ENCODE measurements around the gene RANGAP1. TPM values are rescaled to one million over a fixed set of nuclear protein-coding genes. Genes with fewer than 3 reads are reported as not detected.
A peak's percentile ranks its signal among the peaks of the same experiment; 100 is the strongest.

RANGAP1 gene
- total and polyA plus RNA-seq, 2 of the 13 experiments (the other 11 are each of a cell fraction or from before 2014, with no cell fraction given) = 51.8 to 83.9 TPM

DNA sequence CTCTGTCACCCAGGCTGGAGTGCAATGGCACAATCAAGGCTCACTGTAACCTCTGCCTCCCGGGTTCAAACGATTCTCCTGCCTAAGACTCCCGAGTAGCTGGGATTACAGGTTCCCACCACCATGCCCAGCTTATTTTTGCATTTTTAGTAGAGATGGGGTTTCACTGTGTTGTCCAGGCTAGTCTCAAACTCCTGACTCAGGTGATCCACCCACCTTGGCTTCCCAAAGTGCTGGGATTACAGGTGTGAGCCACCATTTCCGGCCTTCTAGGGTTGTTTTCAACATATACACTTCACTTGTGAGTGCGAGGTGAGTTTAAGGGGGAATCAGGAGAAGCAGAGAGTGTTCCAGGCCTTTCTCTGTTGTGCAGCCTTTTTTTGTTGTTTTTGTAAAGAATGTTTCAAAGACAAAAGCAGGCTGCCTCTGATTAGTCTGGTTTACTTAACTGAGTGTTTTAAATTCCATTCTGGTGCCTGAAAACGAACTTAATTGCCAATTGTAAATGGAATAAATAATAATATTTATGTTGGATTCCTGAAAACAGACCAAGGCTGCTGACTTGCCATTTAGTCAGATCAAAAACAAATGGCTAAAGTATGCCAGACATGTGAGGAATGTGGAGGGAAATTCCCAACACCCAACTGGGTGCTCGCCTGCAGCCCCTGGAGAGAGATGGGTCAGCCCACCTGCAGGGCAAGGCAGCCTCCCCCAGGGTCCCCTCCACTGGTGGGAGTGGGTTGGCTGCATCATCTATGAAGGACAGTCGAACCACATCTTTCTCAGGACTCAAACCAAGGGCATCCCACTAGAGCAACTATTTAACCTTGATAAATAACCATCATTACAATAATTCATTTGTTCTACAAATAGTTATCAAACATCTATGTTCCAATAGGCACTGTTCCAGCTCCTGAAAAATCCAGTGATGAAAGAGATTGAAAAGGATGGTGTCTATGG lies 4.6 kb upstream of the RANGAP1 start (continued):
- TF ChIP-seq BCL6 (CRISPR knock-in tag; IDR thresholded peaks at IDR 0.05) = 0 out of 2 replicates have a peak, but pooled peaks have one; percentile 10

DNA sequence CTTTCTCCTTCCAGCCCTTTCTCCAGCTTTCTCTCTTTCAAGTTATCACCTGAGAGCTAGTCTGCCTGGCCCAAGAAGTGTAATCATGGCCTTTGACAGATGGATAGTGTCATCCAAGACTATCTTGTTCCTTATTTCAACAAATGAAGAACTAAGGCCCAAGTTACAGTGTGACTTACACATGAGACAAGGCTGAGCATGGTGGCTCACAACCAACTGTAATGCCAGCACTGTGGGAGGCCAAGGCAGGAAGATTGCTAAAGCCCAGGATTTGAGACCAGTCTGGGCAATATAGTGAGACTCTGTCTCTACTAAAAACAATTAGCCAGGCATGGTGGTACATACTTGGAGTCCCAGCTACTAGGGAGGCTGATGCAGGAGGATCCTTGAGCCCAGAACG lies 3.7 kb upstream of the RANGAP1 start:
- CTCF ChIA-PET (ENCODE audit: low intra/inter-chr PET ratio, low total read pairs) = no interaction called here

More for the DNA sequence above, 3.7 kb upstream of the RANGAP1 start:
- WGBS (ENCODE audit: low lambda C conversion rate) = 93% methylated on average over 1 of the region's 1 CpG
- Histone ChIP-seq H3K79me2 (ENCODE audit: insufficient read depth, low read length) (peaks cover 9% of the 10 kb centered on the region), H3K36me3 (replicated peaks in 1 of 2; ENCODE audit: control insufficient read depth in 1 of 2, insufficient read depth in 2 of 2, low read length in 2 of 2) (0 out of 5 replicates have a peak, but pooled peaks cover 0 to under 1% of the 10 kb centered on the region in 2 experiments), H3K9me3 (ENCODE audit: low read length) (no peaks in the 10 kb centered on the region), H3K27ac (ENCODE audit: extremely low read length, insufficient read depth, low read length) (no peak overlapping the region), H4K20me1 (ENCODE audit: insufficient read depth, low read length) (no peaks in the 10 kb centered on the region), H3K4me1 (ENCODE audit: insufficient read depth, low read length) (peaks cover 46% of the 10 kb centered on the region), H2AFZ (ENCODE audit: low read length) (no peak overlapping the region), H3K9ac (ENCODE audit: insufficient read depth, low read depth, low read length) (no peak overlapping the region), H3K4me3 (replicated peaks in 1 of 3; ENCODE audit: insufficient read depth in 1 of 3, low read depth in 2 of 3, low read length in 3 of 3) (no peak overlapping the region), H3K4me2 (ENCODE audit: low read depth, low read length) (no peak overlapping the region), H3K27me3 (ENCODE audit: control insufficient read depth in 1 of 2, insufficient read depth in 2 of 2, low read length in 2 of 2) (no peaks in the 10 kb centered on the region; a peak in 1 of 5 replicates)
- TF ChIP-seq, protein P1, sequence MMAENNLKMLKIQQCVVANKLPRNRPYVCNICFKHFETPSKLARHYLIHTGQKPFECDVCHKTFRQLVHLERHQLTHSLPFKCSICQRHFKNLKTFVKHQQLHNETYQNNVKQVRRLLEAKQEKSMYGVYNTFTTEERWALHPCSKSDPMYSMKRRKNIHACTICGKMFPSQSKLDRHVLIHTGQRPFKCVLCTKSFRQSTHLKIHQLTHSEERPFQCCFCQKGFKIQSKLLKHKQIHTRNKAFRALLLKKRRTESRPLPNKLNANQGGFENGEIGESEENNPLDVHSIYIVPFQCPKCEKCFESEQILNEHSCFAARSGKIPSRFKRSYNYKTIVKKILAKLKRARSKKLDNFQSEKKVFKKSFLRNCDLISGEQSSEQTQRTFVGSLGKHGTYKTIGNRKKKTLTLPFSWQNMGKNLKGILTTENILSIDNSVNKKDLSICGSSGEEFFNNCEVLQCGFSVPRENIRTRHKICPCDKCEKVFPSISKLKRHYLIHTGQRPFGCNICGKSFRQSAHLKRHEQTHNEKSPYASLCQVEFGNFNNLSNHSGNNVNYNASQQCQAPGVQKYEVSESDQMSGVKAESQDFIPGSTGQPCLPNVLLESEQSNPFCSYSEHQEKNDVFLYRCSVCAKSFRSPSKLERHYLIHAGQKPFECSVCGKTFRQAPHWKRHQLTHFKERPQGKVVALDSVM (CRISPR knock-in tag; IDR thresholded peaks at IDR 0.05) = peak; percentile 14; the same call in 1 of the 2 replicates
- no peak for TF ChIP-seq ZNF761 (CRISPR knock-in tag; conservative IDR thresholded peaks at IDR 0.05)
- no TSS peak for BruUV-seq (replicated peaks)
- DNase-seq (ENCODE audit: low spot score) = no peak
- POLR2A ChIA-PET = interaction anchor here (6.0 kb wide), 1 partner anchor 91 kb away, joined by 49 read pairs; the partner anchor contains the start of gene TEF
- intact Hi-C loops (cut with micrococcal nuclease; ENCODE audit: unreplicated experiment) = loop anchor here (5.0 to 10.0 kb wide), 2 partner anchors 52 to 155 kb away; partner anchors contain the start of gene TOB2
- FAIRE-seq = no peak
- in situ Hi-C loops (cut with HindIII; ENCODE audit: extremely low pct_ligation_motif_present, low pct_unique_long_range_greater_than_20kb) = no loop called here
- ATAC-seq = no peak
